Natural killer cell (primary cell): ENCODE measurements around the gene CLN3. TPM values are rescaled to one million over a fixed set of nuclear protein-coding genes. Genes with fewer than 3 reads are reported as not detected.

Source experiments
- ATAC-seq, 3 donors: fragments of 150-1000 bp in 2 of 3; fragments of 200-7000 bp in 1 of 3; cut with Tn5 transposase; 1 replicate in 1 of 3; 2 replicates in 2 of 3; pipeline ENCODE4 v1.10.0; 2021; ENCODE audit warnings: mild to moderate bottlenecking in 2 of 3, moderate library complexity in 2 of 3
- DNase-seq, 2 donors: peaks; one replicate each; pipeline versions ENCODE4 v3.0.0 to v3.0.0-alpha.2; 2013 to 2021; ENCODE audit warnings: mixed read lengths in 1 of 2
- H3K27ac ChIP-seq: one replicate; pipeline ENCODE4 v1.5.1; 2013; ENCODE audit warnings: mild to moderate bottlenecking, low read length
- H3K27me3 ChIP-seq: one replicate; pipeline ENCODE4 v1.6.1; 2013; ENCODE audit warnings: low read length; ENCODE audit not compliant: control insufficient read depth, insufficient read depth
- H3K36me3 ChIP-seq: one replicate; pipeline ENCODE4 v1.6.1; 2013; ENCODE audit warnings: low read length; ENCODE audit not compliant: control insufficient read depth, insufficient read depth
- H3K4me1 ChIP-seq: one replicate; pipeline ENCODE4 v1.6.1; 2013; ENCODE audit warnings: low read length; ENCODE audit not compliant: control insufficient read depth, insufficient read depth
- H3K4me3 ChIP-seq: one replicate; pipeline ENCODE4 v1.5.1; 2013; ENCODE audit warnings: low read length
- H3K9me3 ChIP-seq: one replicate; pipeline ENCODE4 v1.6.1; 2013; ENCODE audit warnings: low read length; ENCODE audit not compliant: control insufficient read depth, insufficient read depth
- H3K27ac Mint-ChIP-seq, 2 donors: one replicate each; pipeline ENCODE4 v1.8.0; 2022; ENCODE audit warnings: mild to moderate bottlenecking in 2 of 2, mixed read lengths in 2 of 2, moderate library complexity in 1 of 2
- H3K27me3 Mint-ChIP-seq, 2 donors: one replicate each; pipeline ENCODE4 v1.8.0; 2022; ENCODE audit warnings: low read depth in 2 of 2, mixed read lengths in 2 of 2
- H3K36me3 Mint-ChIP-seq: one replicate; pipeline ENCODE4 v1.8.0; 2022; ENCODE audit warnings: mixed read lengths
- H3K4me1 Mint-ChIP-seq, 2 donors: one replicate each; pipeline ENCODE4 v1.8.0; 2022; ENCODE audit warnings: mixed read lengths in 2 of 2
- H3K4me3 Mint-ChIP-seq: one replicate; pipeline ENCODE4 v1.8.0; 2022; ENCODE audit warnings: mild to moderate bottlenecking, moderate library complexity, mixed read lengths
- H3K9me3 Mint-ChIP-seq, 2 donors: one replicate each; pipeline ENCODE4 v1.8.0; 2022; ENCODE audit warnings: mixed read lengths in 2 of 2
- WGBS: methylation state at CpG from one replicate; pipeline ENCODE4 v1.1.7; 2013; ENCODE audit warnings: missing lambda C conversion rate; ENCODE audit not compliant: insufficient coverage; 5-methylcytosine and 5-hydroxymethylcytosine counted together
- intact Hi-C: fragments of 100-400 bp; cut with micrococcal nuclease; formaldehyde crosslinking; loops from one replicate; pipeline ENCODE4 v1.14.2; 2022
- total RNA-seq, 4 donors: library from RNA; stranded (reverse); fragments of 120-200 nt in 1 of 4; gene quantifications; one replicate each; pipeline versions ENCODE4 v1.2.3 to v1.2.4, GENCODE V29; 2013 to 2022
- TF ChIP-seq, protein P1 (sequence below): fragments of 200-600 bp; IDR thresholded peaks from one replicate; pipeline ENCODE4 v1.8.0; 2022; ENCODE audit warnings: antibody characterized with exemption

CLN3 gene
- total RNA-seq, 3 donors from 2014 or later (not counting 1 experiment from before 2014, with no cell fraction given): 71.1 to 85.3 (median 84.7) TPM

DNA sequence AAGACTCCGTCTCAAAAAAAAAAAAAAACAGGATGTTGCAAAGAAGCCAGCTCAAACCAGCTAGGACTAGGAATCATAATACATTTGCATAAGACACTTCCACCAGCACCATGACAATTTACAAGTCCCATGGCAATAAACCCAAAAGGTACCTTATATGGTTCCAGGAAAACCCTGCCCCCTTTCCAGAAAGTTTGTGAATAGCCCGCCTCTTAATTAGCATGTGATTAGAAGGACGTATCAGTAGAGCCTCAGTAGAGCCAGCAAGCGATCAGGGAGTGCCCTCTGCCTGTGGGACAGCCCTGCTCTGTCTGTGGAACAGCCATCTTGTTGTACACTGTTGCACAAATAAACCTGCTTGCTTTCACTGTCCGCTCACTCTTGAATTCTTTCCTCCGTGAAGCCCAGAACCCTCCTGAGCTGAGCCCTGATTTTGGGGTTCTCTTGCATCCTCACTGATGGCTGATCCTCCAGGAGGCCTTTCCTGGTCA lies 32.9 kb upstream of the CLN3 start:
- Histone ChIP-seq H3K4me1 (no peaks in the 10 kb centered on the region), H3K27ac (no peak overlapping the region), H3K4me3 (no peak overlapping the region), H3K36me3 (no peaks in the 10 kb centered on the region), H3K9me3 (no peaks in the 10 kb centered on the region), H3K27me3 (no peaks in the 10 kb centered on the region)
- TF ChIP-seq, protein P1, sequence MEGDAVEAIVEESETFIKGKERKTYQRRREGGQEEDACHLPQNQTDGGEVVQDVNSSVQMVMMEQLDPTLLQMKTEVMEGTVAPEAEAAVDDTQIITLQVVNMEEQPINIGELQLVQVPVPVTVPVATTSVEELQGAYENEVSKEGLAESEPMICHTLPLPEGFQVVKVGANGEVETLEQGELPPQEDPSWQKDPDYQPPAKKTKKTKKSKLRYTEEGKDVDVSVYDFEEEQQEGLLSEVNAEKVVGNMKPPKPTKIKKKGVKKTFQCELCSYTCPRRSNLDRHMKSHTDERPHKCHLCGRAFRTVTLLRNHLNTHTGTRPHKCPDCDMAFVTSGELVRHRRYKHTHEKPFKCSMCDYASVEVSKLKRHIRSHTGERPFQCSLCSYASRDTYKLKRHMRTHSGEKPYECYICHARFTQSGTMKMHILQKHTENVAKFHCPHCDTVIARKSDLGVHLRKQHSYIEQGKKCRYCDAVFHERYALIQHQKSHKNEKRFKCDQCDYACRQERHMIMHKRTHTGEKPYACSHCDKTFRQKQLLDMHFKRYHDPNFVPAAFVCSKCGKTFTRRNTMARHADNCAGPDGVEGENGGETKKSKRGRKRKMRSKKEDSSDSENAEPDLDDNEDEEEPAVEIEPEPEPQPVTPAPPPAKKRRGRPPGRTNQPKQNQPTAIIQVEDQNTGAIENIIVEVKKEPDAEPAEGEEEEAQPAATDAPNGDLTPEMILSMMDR: no peak
- H3K27me3 Mint-ChIP-seq: no peaks in the 10 kb centered on the region
- 80% methylated on average over 6 of the region's 6 CpGs for WGBS
- no peak overlapping the region for H3K27ac Mint-ChIP-seq
- DNase-seq (peak in 1 of 2 donors; percentile 22), ATAC-seq (no peak)
- H3K4me1 Mint-ChIP-seq: no peaks in the 10 kb centered on the region
- no peaks in the 10 kb centered on the region for H3K36me3 Mint-ChIP-seq
- no peaks in the 10 kb centered on the region for H3K9me3 Mint-ChIP-seq
- intact Hi-C loops: no loop called here
- no peak overlapping the region for H3K4me3 Mint-ChIP-seq

GRCh38 chr16:28522792-28523191 lies 30.9 kb upstream of the CLN3 start:
- no peaks in the 10 kb centered on the region for H3K9me3 ChIP-seq
- Mint-ChIP-seq H3K36me3 (no peaks in the 10 kb centered on the region), H3K4me1 (no peaks in the 10 kb centered on the region), H3K4me3 (no peak overlapping the region), H3K27ac (no peak overlapping the region), H3K27me3 (no peaks in the 10 kb centered on the region), H3K9me3 (no peaks in the 10 kb centered on the region)
- no peak overlapping the region for H3K27ac ChIP-seq
- H3K27me3 ChIP-seq: no peaks in the 10 kb centered on the region
- no peak overlapping the region for H3K4me3 ChIP-seq
- H3K4me1 ChIP-seq: no peaks in the 10 kb centered on the region
- ATAC-seq: peak in 1 of 3 donors; percentile 45
- no peak for DNase-seq
- H3K36me3 ChIP-seq: no peaks in the 10 kb centered on the region
- intact Hi-C loops: no loop called here
- 52% methylated on average over 11 of the region's 11 CpGs for WGBS
- TF ChIP-seq, protein P1: no peak

DNA sequence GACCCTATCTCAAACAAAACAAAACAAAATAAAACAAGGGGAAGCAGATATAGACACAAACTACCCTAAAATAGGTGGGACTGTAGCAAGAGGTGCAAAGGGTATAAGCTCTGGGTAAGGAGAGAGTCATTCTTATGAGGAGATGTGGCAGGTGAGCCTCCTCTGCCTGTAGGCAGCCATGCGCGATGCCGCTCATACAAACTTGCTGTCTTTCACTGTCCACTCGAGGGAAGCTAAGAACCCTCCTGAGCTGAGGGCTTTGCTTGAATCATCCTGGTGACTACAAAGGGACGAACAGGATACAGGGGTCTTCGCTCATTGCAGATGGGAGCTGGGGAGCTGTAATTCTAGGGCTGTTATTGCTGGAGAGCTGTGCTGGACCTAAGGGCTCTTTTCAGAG lies 29.6 kb upstream of the CLN3 start:
- Mint-ChIP-seq H3K9me3 (no peaks in the 10 kb centered on the region), H3K4me3 (no peak overlapping the region), H3K27ac (no peak overlapping the region), H3K27me3 (no peaks in the 10 kb centered on the region), H3K4me1 (no peaks in the 10 kb centered on the region), H3K36me3 (no peaks in the 10 kb centered on the region)
- Histone ChIP-seq H3K4me3 (no peak overlapping the region), H3K27ac (no peak overlapping the region), H3K36me3 (no peaks in the 10 kb centered on the region), H3K4me1 (no peaks in the 10 kb centered on the region), H3K9me3 (no peaks in the 10 kb centered on the region), H3K27me3 (no peaks in the 10 kb centered on the region)
- TF ChIP-seq, protein P1: no peak
- intact Hi-C loops: no loop called here
- DNase-seq: no peak
- ATAC-seq: no peak
- WGBS: 94% methylated on average over 6 of the region's 6 CpGs

GRCh38 chr16:28520672-28521071 lies 28.8 kb upstream of the CLN3 start:
- no peaks in the 10 kb centered on the region for H3K27me3 Mint-ChIP-seq
- H3K27ac Mint-ChIP-seq: no peak overlapping the region
- no peaks in the 10 kb centered on the region for H3K9me3 Mint-ChIP-seq
- Histone ChIP-seq H3K27me3 (no peaks in the 10 kb centered on the region), H3K27ac (no peak overlapping the region), H3K36me3 (no peaks in the 10 kb centered on the region), H3K4me1 (no peaks in the 10 kb centered on the region), H3K9me3 (no peaks in the 10 kb centered on the region), H3K4me3 (no peak overlapping the region)
- ATAC-seq: no peak
- WGBS: 71% methylated on average over 4 of the region's 7 CpGs
- intact Hi-C loops: no loop called here
- DNase-seq: no peak
- H3K4me1 Mint-ChIP-seq: no peaks in the 10 kb centered on the region
- TF ChIP-seq, protein P1: no peak
- no peak overlapping the region for H3K4me3 Mint-ChIP-seq
- H3K36me3 Mint-ChIP-seq: no peaks in the 10 kb centered on the region
